Mesodermal cell (in vitro differentiated cells): ENCODE data around the gene LPAR1.
"Not testable (repeated sequence)": the region's sequence is repeated elsewhere in the genome, so short reads cannot be mapped to it uniquely, and the experiment has no call there.

Experiments used
- H3K27ac ChIP-seq: 2 replicates; pipeline ENCODE4 v1.7.0; 2013; ENCODE audit warnings: mild to moderate bottlenecking, low read depth, low read length, moderate library complexity; ENCODE audit not compliant: severe bottlenecking
- H3K36me3 ChIP-seq: 2 replicates; pipeline ENCODE4 v1.7.1; 2013; ENCODE audit warnings: mild to moderate bottlenecking, low read length, moderate library complexity; ENCODE audit not compliant: control insufficient read depth, insufficient read depth
- H3K4me1 ChIP-seq: one replicate; pipeline ENCODE4 v1.7.1; 2013; ENCODE audit warnings: mild to moderate bottlenecking, low read length; ENCODE audit not compliant: insufficient read depth, control insufficient read depth, poor library complexity, severe bottlenecking
- H3K4me3 ChIP-seq: 2 replicates; pipeline ENCODE4 v1.7.0; 2013; ENCODE audit warnings: low read length, control low read depth, mild to moderate bottlenecking; ENCODE audit not compliant: insufficient read depth, poor library complexity, severe bottlenecking; ENCODE audit errors: extremely low read depth
- H3K9me3 ChIP-seq: 2 replicates; pipeline ENCODE4 v1.7.1; 2013; ENCODE audit warnings: mild to moderate bottlenecking, low read length, moderate library complexity; ENCODE audit not compliant: control insufficient read depth
- WGBS, 2 experiments: methylation state at CpG; one replicate each; pipeline ENCODE4 v1.1.5; 2013; ENCODE audit warnings: missing lambda C conversion rate in 2 of 2; ENCODE audit not compliant: insufficient coverage in 2 of 2; 5-methylcytosine and 5-hydroxymethylcytosine counted together

The LPAR1 gene

GRCh38 chr9:110876929-110877328 is 161.3 kb downstream of the LPAR1 start:
- 90 to 100% methylated on average over 1 to 2 of the region's 3 CpGs for WGBS, 2 experiments
- H3K36me3 ChIP-seq = no peaks in the 10 kb centered on the region
- H3K9me3 ChIP-seq = no peaks in the 10 kb centered on the region
- no peak overlapping the region for H3K27ac ChIP-seq
- H3K4me3 ChIP-seq = no peak overlapping the region
- no peaks in the 10 kb centered on the region for H3K4me1 ChIP-seq

GRCh38 chr9:110874963-110875674 is 163.2 kb downstream of the LPAR1 start:
- Histone ChIP-seq H3K4me1 (no peaks in the 10 kb centered on the region), H3K4me3 (no peak overlapping the region), H3K36me3 (no peaks in the 10 kb centered on the region), H3K9me3 (no peaks in the 10 kb centered on the region), H3K27ac (no peak overlapping the region)
- 82 to 89% methylated on average over 9 to 11 of the region's 14 CpGs for WGBS, 2 experiments

GRCh38 chr9:110872920-110873319 is 165.3 kb downstream of the LPAR1 start:
- H3K9me3 ChIP-seq = no peaks in the 10 kb centered on the region
- no peaks in the 10 kb centered on the region for H3K36me3 ChIP-seq
- no peak overlapping the region for H3K27ac ChIP-seq
- no peak overlapping the region for H3K4me3 ChIP-seq
- 96% methylated on average over 3 of the region's 6 CpGs; no CpG with 5 or more reads in 1 of the 2 experiments for WGBS, 2 experiments
- H3K4me1 ChIP-seq = no peaks in the 10 kb centered on the region

GRCh38 chr9:110871736-110872135 is 166.5 kb downstream of the LPAR1 start:
- Histone ChIP-seq H3K36me3 (no peaks in the 10 kb centered on the region), H3K4me3 (no peak overlapping the region), H3K27ac (no peak overlapping the region), H3K9me3 (no peaks in the 10 kb centered on the region), H3K4me1 (no peaks in the 10 kb centered on the region)
- no CpG with 5 or more reads among the region's 1 CpG for WGBS, 2 experiments

GRCh38 chr9:110869931-110870330 is 168.3 kb downstream of the LPAR1 start:
- WGBS, 2 experiments = no CpG with 5 or more reads among the region's 1 CpG
- no peak overlapping the region for H3K27ac ChIP-seq
- H3K36me3 ChIP-seq = no peaks in the 10 kb centered on the region
- H3K4me1 ChIP-seq = no peaks in the 10 kb centered on the region
- H3K4me3 ChIP-seq = no peak overlapping the region
- H3K9me3 ChIP-seq = no peaks in the 10 kb centered on the region

- Histone ChIP-seq H3K9me3 (peaks cover 17% of the 10 kb centered on the region), H3K4me1 (no peaks in the 10 kb centered on the region), H3K36me3 (no peaks in the 10 kb centered on the region), H3K4me3 (no peak overlapping the region), H3K27ac (no peak overlapping the region)
- WGBS, 2 experiments = 80 to 100% methylated on average over 1 of the region's 2 CpGs
Observed at GRCh38 chr9:110864011-110864410, 174.3 kb downstream of the LPAR1 start.

GRCh38 chr9:110861370-110862110 is 176.7 kb downstream of the LPAR1 start:
- peaks cover 17% of the 10 kb centered on the region for H3K9me3 ChIP-seq
- H3K27ac ChIP-seq, H3K36me3 ChIP-seq, H3K4me3 ChIP-seq, H3K4me1 ChIP-seq: not testable (repeated sequence)
- 94 to 100% methylated on average over 2 to 4 of the region's 4 CpGs for WGBS, 2 experiments

GRCh38 chr9:110856772-110857171 is 181.5 kb downstream of the LPAR1 start:
- WGBS, 2 experiments = 67% methylated on average over 2 of the region's 3 CpGs; no CpG with 5 or more reads in 1 of the 2 experiments
- no peak overlapping the region for H3K4me3 ChIP-seq
- no peaks in the 10 kb centered on the region for H3K36me3 ChIP-seq
- H3K9me3 ChIP-seq = peaks cover 8% of the 10 kb centered on the region
- H3K4me1 ChIP-seq = no peaks in the 10 kb centered on the region
- no peak overlapping the region for H3K27ac ChIP-seq

GRCh38 chr9:110850401-110851135 is 187.7 kb downstream of the LPAR1 start:
- 48 to 83% methylated on average over 2 to 3 of the region's 6 CpGs for WGBS, 2 experiments
- H3K9me3 ChIP-seq = no peaks in the 10 kb centered on the region
- no peaks in the 10 kb centered on the region for H3K4me1 ChIP-seq
- H3K27ac ChIP-seq = no peak overlapping the region
- H3K36me3 ChIP-seq = no peaks in the 10 kb centered on the region
- H3K4me3 ChIP-seq = no peak overlapping the region

GRCh38 chr9:110847671-110848070 is 190.6 kb downstream of the LPAR1 start:
- no CpG with 5 or more reads among the region's 3 CpGs for WGBS, 2 experiments
- Histone ChIP-seq H3K27ac (no peak overlapping the region), H3K36me3 (no peaks in the 10 kb centered on the region), H3K4me1 (no peaks in the 10 kb centered on the region), H3K4me3 (no peak overlapping the region), H3K9me3 (no peaks in the 10 kb centered on the region)
